ENCODE data around the gene HAT1. TPM values are rescaled to one million over a fixed set of nuclear protein-coding genes. Genes with fewer than 3 reads are reported as not detected.
"Not testable (repeated sequence)": the region's sequence is repeated elsewhere in the genome, so short reads cannot be mapped to it uniquely, and the experiment has no call there.

The HAT1 gene
- total and polyA plus RNA-seq, 11 donors, result 9.9 to 60.7 (median 34.1) TPM

DNA sequence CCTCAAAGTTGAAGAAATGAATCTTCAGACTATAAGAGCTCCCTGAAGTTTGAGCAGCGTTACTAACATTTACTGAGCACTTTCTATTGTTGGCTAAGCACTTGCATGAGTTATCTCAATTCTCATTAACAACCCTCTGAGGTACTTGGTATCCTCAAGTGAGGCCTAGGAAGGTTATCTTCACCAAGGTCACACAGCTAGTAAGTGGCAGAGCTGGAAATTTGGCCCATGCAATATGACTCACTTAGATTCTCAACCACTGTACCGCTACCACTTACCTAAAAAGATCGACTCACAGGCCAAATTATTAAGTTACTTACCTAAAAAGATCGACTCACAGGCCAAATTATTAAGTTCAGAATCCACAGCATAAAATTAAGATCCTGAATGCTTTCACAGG lies 68.8 kb downstream of the HAT1 start:
- Histone ChIP-seq H3K27ac (no peak overlapping the region), H3K4me1 (no peaks in the 10 kb centered on the region), H3K4me3 (no peak overlapping the region), H3K27me3 (no peaks in the 10 kb centered on the region), H3K9me3 (no peaks in the 10 kb centered on the region), H3K36me3 (no peaks in the 10 kb centered on the region)
- TF ChIP-seq, protein P1, sequence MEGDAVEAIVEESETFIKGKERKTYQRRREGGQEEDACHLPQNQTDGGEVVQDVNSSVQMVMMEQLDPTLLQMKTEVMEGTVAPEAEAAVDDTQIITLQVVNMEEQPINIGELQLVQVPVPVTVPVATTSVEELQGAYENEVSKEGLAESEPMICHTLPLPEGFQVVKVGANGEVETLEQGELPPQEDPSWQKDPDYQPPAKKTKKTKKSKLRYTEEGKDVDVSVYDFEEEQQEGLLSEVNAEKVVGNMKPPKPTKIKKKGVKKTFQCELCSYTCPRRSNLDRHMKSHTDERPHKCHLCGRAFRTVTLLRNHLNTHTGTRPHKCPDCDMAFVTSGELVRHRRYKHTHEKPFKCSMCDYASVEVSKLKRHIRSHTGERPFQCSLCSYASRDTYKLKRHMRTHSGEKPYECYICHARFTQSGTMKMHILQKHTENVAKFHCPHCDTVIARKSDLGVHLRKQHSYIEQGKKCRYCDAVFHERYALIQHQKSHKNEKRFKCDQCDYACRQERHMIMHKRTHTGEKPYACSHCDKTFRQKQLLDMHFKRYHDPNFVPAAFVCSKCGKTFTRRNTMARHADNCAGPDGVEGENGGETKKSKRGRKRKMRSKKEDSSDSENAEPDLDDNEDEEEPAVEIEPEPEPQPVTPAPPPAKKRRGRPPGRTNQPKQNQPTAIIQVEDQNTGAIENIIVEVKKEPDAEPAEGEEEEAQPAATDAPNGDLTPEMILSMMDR (IDR thresholded peaks at IDR 0.05), result no peak
- no peak for TF ChIP-seq POLR2A (IDR thresholded peaks at IDR 0.05)
- no peak for DNase-seq
- peak in 2 of 4 donors; percentile 88 to 92 for ATAC-seq
- intact Hi-C loops (cut with DNase I), result no loop called here
- WGBS, 4 donors, result 54 to 66% (median 65%) methylated on average over 4 of the region's 4 CpGs

DNA sequence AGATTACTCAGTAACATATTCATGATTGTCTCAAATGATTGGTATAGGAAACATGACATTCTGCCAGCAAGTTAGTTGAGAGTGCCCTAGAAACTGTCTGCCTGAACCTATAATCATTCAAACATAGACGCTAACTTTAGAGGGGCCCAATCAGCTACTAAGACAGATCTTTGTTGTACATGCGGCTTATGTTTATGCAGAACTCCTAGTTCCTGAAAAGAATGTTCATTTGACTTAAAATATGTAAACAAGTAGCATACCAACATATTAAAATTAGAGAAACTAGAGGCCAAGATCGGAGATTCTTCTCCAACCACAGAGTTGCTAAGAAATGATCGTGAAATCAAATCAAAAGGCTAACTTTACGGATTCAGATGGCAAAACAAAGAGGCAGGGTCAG lies 73.3 kb downstream of the HAT1 start:
- no peak for DNase-seq
- Histone ChIP-seq H3K9me3 (no peaks in the 10 kb centered on the region), H3K27ac (no peak overlapping the region), H3K4me1 (peaks cover 0 to 11% (median 5%) of the 10 kb centered on the region in 12 donors), H3K27me3 (no peaks in the 10 kb centered on the region), H3K4me3 (no peak overlapping the region), H3K36me3 (no peaks in the 10 kb centered on the region)
- WGBS, 4 donors, result 90 to 95% (median 91%) methylated on average over 5 of the region's 5 CpGs
- no peak for ATAC-seq
- intact Hi-C loops (cut with DNase I), result no loop called here
- TF ChIP-seq, protein P1 (IDR thresholded peaks at IDR 0.05), result no peak
- no peak for TF ChIP-seq POLR2A (IDR thresholded peaks at IDR 0.05)

DNA sequence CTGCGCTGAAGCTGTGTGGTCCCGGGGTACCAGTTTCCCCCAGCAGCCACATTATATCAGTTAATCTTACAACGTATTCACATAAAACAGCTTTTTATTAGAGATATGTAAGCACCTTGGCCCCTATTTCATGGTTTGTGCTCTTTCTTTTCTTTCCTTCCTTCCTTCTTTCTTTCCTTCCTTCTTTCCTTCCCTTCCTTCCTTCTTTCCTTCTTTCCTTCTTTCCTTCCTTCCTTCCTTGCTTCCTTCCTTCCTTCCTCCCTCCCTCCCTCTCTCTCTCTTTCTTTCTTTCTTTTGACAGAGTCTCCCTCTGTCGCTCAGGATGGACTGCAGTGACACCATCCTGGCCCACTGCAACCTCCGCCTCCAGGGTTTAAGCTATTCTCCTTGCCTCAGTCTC lies 73.8 kb downstream of the HAT1 start:
- H3K4me1 ChIP-seq, result peaks cover 0 to 14% (median 5%) of the 10 kb centered on the region in 12 donors
- WGBS, 4 donors, result 91 to 93% (median 93%) methylated on average over 5 of the region's 5 CpGs
- no peaks in the 10 kb centered on the region for H3K27me3 ChIP-seq
- TF ChIP-seq, protein P1 (IDR thresholded peaks at IDR 0.05), result no peak
- TF ChIP-seq POLR2A (IDR thresholded peaks at IDR 0.05), result no peak
- DNase-seq (no peak), ATAC-seq (no peak)
- no peak overlapping the region for H3K27ac ChIP-seq
- H3K36me3 ChIP-seq, result no peaks in the 10 kb centered on the region
- H3K9me3 ChIP-seq, result no peaks in the 10 kb centered on the region
- no peak overlapping the region for H3K4me3 ChIP-seq
- intact Hi-C loops (cut with DNase I), result no loop called here

DNA sequence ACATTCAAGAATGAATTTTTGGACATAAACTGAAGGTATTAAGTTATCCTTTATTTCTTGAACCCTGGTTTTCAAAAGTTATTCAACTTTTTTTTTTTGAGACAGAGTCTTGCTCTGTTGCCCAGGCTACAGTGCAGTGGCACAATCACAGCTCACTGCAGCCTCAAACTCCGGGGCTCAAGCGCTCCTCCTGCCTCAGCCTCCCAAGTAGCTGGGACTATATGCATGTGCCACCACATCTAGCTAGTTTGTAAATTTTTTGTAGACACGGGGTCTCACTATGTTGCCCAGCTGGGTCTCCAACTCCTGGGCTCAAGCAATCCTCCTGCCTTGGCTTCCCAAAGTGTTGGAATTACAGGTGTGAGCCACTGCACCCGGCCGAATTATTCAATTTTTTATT lies 74.8 kb downstream of the HAT1 start:
- H3K4me1 ChIP-seq, result peaks cover 0 to 14% (median 5%) of the 10 kb centered on the region in 12 donors
- DNase-seq; H3K27ac ChIP-seq; ATAC-seq; H3K36me3 ChIP-seq; H3K4me3 ChIP-seq; H3K9me3 ChIP-seq; H3K27me3 ChIP-seq; intact Hi-C loops (cut with DNase I): not testable (repeated sequence)
- WGBS, 4 donors, result 86 to 95% (median 93%) methylated on average over 5 of the region's 5 CpGs

DNA sequence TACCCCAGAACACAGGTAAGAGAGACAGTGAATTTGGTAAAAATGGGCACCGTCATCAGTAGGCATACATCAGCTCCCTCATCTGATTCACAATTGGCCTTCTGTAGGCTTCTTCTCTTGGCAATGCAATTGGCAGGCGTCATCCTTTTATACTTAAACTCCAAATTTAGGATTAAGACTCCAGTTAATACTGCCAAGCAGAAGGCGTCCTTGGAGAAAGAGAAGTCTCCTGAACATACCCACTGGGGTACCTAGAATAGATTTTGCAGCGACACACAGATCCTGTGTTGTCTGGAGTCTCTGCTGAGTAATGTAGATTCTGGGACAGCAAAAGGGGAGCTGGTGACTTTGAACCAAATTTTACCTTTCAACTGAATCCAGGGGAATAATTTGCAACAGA lies 76.9 kb downstream of the HAT1 start:
- no peak for ATAC-seq

More for the DNA sequence above, 76.9 kb downstream of the HAT1 start:
- no peak for DNase-seq
- WGBS, 4 donors, result 43 to 51% (median 46%) methylated on average over 4 of the region's 4 CpGs
- Histone ChIP-seq H3K27me3 (no peaks in the 10 kb centered on the region), H3K27ac (peak overlapping the region in 3 of 12 donors; percentile 4 to 44 (median 38)), H3K4me1 (peaks cover 0 to 14% (median 5%) of the 10 kb centered on the region in 12 donors), H3K4me3 (peak overlapping the region; percentile 37 to 99 (median 80)), H3K36me3 (no peaks in the 10 kb centered on the region), H3K9me3 (no peaks in the 10 kb centered on the region)
- TF ChIP-seq, protein P1 (IDR thresholded peaks at IDR 0.05), result no peak
- TF ChIP-seq POLR2A (IDR thresholded peaks at IDR 0.05), result no peak
- intact Hi-C loops (cut with DNase I), result no loop called here
